Measurements from ENCODE around the gene LGALS3BP.

- TF ChIP-seq CTCF (conservative IDR thresholded peaks at IDR 0.05; ENCODE audit: low read depth, low read length) (no peak), POLR2A (IDR thresholded peaks at IDR 0.05; ENCODE audit: low read depth, low read length) (no peak), RAD21 (IDR thresholded peaks at IDR 0.05; ENCODE audit: low read length) (no peak), MXI1 (IDR thresholded peaks at IDR 0.05; ENCODE audit: borderline replicate concordance, low read depth, low read length) (no peak), ELK1 (IDR thresholded peaks at IDR 0.05; ENCODE audit: borderline replicate concordance, low read depth, low read length) (no peak), MAZ (IDR thresholded peaks at IDR 0.05; ENCODE audit: borderline replicate concordance, low read depth, low read length) (no peak), USF2 (IDR thresholded peaks at IDR 0.05; ENCODE audit: low read depth, low read length) (no peak), RFX5 (IDR thresholded peaks at IDR 0.05; ENCODE audit: low read depth, low read length) (no peak), CEBPB (IDR thresholded peaks at IDR 0.05; ENCODE audit: low read depth, low read length) (no peak), CHD1 (IDR thresholded peaks at IDR 0.05; ENCODE audit: low read depth, low read length) (no peak), NFE2L2 (IDR thresholded peaks at IDR 0.05; ENCODE audit: low read depth, low read length) (no peak), SMC3 (IDR thresholded peaks at IDR 0.05; ENCODE audit: low read depth, low read length) (no peak), MAFK (IDR thresholded peaks at IDR 0.05; ENCODE audit: low read depth, low read length) (no peak)
Measured at GRCh38 chr17:79018370-79018695, 38.6 kb upstream of the LGALS3BP start.
